Right lobe of liver (tissue), 6 donors: ENCODE data around the gene MAP4K3. TPM values are rescaled to one million over a fixed set of nuclear protein-coding genes. Genes with fewer than 3 reads are reported as not detected.
"Not testable (repeated sequence)": the region's sequence is repeated elsewhere in the genome, so short reads cannot be mapped to it uniquely, and the experiment has no call there.

Source experiments
- ATAC-seq, 4 donors: fragments of 200-7000 bp; cut with Tn5 transposase; one replicate each; pipeline ENCODE4 v1.9.1; 2020; ENCODE audit warnings: mild to moderate bottlenecking in 4 of 4, moderate library complexity in 4 of 4
- DNase-seq, 3 donors: peaks; one replicate each; pipeline ENCODE4 v3.0.0-alpha.2; 2020
- H3K27ac ChIP-seq, 3 donors: fragments of 200-600 bp; one replicate each; pipeline ENCODE4 v1.8.0; 2022
- H3K27me3 ChIP-seq, 2 donors: fragments of 200-600 bp; one replicate each; pipeline ENCODE4 v1.8.0; 2022
- H3K36me3 ChIP-seq, 4 donors: fragments of 200-600 bp; sonication (generic) in 1 of 4; one replicate each; pipeline versions ENCODE4 v1.5.1 to v1.8.0; 2017 to 2022; ENCODE audit warnings: control low read depth in 1 of 4
- H3K4me1 ChIP-seq, 4 donors: fragments of 200-600 bp; sonication (generic) in 1 of 4; one replicate each; pipeline versions ENCODE4 v1.5.1 to v1.8.0; 2017 to 2022; ENCODE audit warnings: control low read depth in 1 of 4
- H3K4me3 ChIP-seq, 3 donors: fragments of 200-600 bp; one replicate each; pipeline ENCODE4 v1.8.0; 2022
- H3K9me3 ChIP-seq, 4 donors: fragments of 200-600 bp; sonication (generic) in 1 of 4; one replicate each; pipeline versions ENCODE4 v1.5.1 to v1.8.0; 2017 to 2022; ENCODE audit warnings: control low read depth in 1 of 4
- POLR2A ChIP-seq: fragments of 450-650 bp; IDR thresholded peaks from one replicate; pipeline ENCODE4 v1.6.1; 2017; ENCODE audit warnings: antibody characterized with exemption, mild to moderate bottlenecking
- WGBS: methylation state at CpG from one replicate; pipeline ENCODE4 v1.1.6; 2018; ENCODE audit warnings: low coverage, low lambda C conversion rate; ENCODE audit not compliant: insufficient coverage; ENCODE audit errors: missing lambda C conversion rate; 5-methylcytosine and 5-hydroxymethylcytosine counted together
- intact Hi-C, 2 donors: fragments of 100-400 bp; cut with DNase I; formaldehyde crosslinking; loops; one replicate each; pipeline versions ENCODE4 v1.11.2 to v1.14.1; 2022
- total RNA-seq, 6 experiments: library from RNA; depleted of rRNA in 2 of 6; stranded (reverse); fragments of >200 nt in 2 of 6; fragmentation: NEBNext Ultra II Directional in 3 of 6; extraction: Animal tissue kit (Norgen Biotek cat#: 25700) in 3 of 6; gene quantifications; one replicate each; pipeline versions ENCODE4 v1.1.0 to v1.2.4, GENCODE V29; 2016 to 2023
- TF ChIP-seq, protein P1 (sequence below), 4 donors: fragments of 200-600 bp in 3 of 4; fragments of 450-650 bp in 1 of 4; IDR thresholded peaks; one replicate each; pipeline versions ENCODE4 v1.5.1 to v1.8.0; 2016 to 2022; ENCODE audit warnings: antibody characterized with exemption in 4 of 4, mild to moderate bottlenecking in 2 of 4
- donor health status: DM: no; HTN: yes; CAD: no.
- donor health status: DM: no; HTN: no; CAD: no.
- donor health status: DM: no; HTN: no; CAD: no.
- donor health status: DM: no; HTN: yes; CAD: no.
- donor health status: DM: no; HTN: yes; CAD: no.

Gene MAP4K3
- total RNA-seq, 6 experiments from 2014 or later, result 14.5 to 24.8 (median 17.1) TPM

DNA sequence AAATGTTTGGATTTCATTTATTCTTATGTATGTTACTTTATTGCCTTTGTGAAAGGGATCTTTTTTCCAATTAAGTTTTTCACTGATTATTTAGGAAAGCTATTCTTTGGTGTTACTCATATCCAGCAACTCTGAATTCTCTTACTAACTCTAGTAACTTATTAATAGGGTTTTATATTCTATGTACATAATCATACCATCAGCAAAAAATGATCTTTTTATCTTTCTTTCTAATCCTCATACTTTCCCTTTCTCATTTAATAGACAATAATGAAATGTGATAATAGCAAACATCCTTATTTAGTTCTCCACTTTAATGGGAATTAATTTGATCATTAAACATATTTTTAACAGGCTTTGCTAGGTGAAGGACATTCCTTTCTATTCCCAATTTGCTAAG is 181.0 kb downstream of the MAP4K3 start:
- H3K36me3 ChIP-seq, result peaks cover 0 to 38% (median 16%) of the 10 kb centered on the region in 4 donors
- DNase-seq (no peak), ATAC-seq (no peak)
- no peaks in the 10 kb centered on the region for H3K4me1 ChIP-seq
- H3K4me3 ChIP-seq, result no peak overlapping the region
- no peaks in the 10 kb centered on the region for H3K27me3 ChIP-seq
- intact Hi-C loops, result no loop called here
- H3K9me3 ChIP-seq, result peaks cover 0 to 6% (median 0%) of the 10 kb centered on the region in 4 donors
- H3K27ac ChIP-seq, result no peak overlapping the region
- TF ChIP-seq POLR2A, result no peak

DNA sequence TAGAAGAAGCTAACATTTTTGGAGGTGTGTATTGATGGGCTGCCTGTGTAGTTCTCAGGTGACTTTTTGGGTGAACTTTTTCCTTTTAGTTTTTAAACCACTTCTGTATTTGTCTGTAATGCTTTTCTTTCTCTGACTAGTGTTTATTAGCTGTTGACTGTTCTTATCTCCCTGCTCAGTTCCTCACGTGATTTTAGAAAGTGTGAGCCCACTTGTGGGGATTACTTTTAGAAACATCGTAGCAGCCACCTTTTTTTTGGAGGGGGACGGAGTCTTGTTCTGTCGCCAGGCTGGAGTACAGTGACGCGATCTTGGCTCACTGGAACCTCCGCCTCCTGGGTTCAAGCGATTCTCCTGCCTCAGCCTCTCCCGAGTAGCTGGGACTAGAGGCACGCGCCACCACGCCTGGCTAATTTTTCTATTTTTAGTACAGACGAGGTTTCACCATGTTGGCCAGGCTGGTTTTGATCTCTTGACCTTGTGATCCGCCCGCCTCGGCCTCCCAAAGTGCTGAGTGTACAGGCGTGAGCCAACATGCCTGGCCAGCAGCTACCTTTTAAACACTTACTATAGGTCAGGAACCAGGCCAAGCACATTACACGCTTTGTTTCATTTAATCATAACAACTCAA is 184.1 kb downstream of the MAP4K3 start:
- WGBS, result 71% methylated on average over 4 of the region's 18 CpGs
- intact Hi-C loops, result no loop called here
- TF ChIP-seq POLR2A, result no peak
- TF ChIP-seq, protein P1, sequence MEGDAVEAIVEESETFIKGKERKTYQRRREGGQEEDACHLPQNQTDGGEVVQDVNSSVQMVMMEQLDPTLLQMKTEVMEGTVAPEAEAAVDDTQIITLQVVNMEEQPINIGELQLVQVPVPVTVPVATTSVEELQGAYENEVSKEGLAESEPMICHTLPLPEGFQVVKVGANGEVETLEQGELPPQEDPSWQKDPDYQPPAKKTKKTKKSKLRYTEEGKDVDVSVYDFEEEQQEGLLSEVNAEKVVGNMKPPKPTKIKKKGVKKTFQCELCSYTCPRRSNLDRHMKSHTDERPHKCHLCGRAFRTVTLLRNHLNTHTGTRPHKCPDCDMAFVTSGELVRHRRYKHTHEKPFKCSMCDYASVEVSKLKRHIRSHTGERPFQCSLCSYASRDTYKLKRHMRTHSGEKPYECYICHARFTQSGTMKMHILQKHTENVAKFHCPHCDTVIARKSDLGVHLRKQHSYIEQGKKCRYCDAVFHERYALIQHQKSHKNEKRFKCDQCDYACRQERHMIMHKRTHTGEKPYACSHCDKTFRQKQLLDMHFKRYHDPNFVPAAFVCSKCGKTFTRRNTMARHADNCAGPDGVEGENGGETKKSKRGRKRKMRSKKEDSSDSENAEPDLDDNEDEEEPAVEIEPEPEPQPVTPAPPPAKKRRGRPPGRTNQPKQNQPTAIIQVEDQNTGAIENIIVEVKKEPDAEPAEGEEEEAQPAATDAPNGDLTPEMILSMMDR (IDR thresholded peaks at IDR 0.05), result no peak

DNA sequence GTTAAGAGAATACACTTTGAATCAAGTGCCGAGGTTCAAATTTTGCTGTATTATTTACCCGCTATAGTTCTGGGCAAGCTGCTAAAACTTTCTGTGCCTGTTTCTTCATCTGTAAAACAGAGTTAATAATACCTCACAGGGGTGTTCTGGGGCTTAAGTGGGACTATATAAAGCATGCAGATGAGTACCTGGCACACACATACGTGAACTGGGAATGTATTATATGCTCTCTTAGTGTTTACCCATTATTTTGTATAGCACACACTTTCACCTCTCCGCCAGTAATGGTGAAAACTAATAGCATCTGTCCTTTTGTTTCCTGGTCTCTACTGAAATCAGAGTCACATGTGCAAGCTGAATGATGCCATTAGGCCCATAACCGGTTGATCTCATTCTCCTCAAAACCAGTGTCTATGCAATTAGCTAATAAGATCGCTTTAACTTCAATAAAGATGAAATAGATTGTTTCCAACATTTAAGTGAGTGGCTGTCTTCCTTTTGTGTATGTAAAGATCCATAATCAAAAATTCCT is 189.5 kb downstream of the MAP4K3 start:
- no peak for ATAC-seq
- no peak for DNase-seq
- WGBS, result 73% methylated on average over 5 of the region's 6 CpGs
- no peaks in the 10 kb centered on the region for H3K27me3 ChIP-seq
- H3K36me3 ChIP-seq, result peaks cover 0 to 6% (median 2%) of the 10 kb centered on the region in 4 donors
- H3K27ac ChIP-seq, result no peak overlapping the region
- intact Hi-C loops, result no loop called here
- no peaks in the 10 kb centered on the region for H3K4me1 ChIP-seq
- TF ChIP-seq, protein P1 (IDR thresholded peaks at IDR 0.05), result no peak
- no peak for TF ChIP-seq POLR2A
- peaks cover 0 to 6% (median 0%) of the 10 kb centered on the region in 4 donors for H3K9me3 ChIP-seq
- H3K4me3 ChIP-seq, result no peak overlapping the region

More for the DNA sequence above, 184.1 kb downstream of the MAP4K3 start:
- peaks cover 0 to 6% (median 0%) of the 10 kb centered on the region in 4 donors for H3K9me3 ChIP-seq
- ATAC-seq (no peak), DNase-seq (no peak)
- no peak overlapping the region for H3K27ac ChIP-seq
- no peaks in the 10 kb centered on the region for H3K4me1 ChIP-seq
- no peak overlapping the region for H3K4me3 ChIP-seq
- H3K36me3 ChIP-seq, result peaks cover 0 to 23% (median 13%) of the 10 kb centered on the region in 4 donors
- H3K27me3 ChIP-seq, result no peaks in the 10 kb centered on the region

DNA sequence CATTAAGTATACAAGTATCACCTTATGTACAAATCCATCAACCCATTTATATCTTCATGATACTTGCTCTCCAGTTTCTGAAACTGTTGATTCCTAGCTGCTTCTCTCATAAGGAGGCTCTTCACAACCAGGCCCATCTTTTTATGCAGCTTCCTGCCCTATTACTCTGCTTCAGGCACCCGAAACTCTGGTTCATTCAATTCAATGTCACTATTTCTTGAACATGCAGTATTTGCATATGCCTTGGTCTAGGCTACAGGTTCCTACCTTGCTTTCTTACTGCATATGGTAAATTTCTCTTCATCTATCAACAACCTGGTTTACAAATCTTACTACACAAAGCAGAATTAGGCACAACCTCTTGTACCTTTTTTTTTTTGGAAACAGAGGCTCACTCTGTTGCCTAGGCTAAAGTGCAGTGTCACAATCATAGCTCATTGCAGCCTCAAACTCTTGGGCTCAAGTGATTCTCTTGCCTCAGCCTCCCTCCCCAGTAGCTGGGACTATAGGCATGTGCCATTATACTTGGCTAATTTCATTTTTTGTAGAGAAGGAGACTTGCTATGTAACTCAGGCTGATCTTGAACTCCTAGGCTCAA is 190.6 kb downstream of the MAP4K3 start:
- Histone ChIP-seq H3K4me3 (no peak overlapping the region), H3K9me3 (peaks cover 0 to 2% (median 0%) of the 10 kb centered on the region in 4 donors), H3K27ac (no peak overlapping the region), H3K4me1 (no peaks in the 10 kb centered on the region), H3K36me3 (peaks cover 0 to 6% (median 0%) of the 10 kb centered on the region in 4 donors), H3K27me3 (no peaks in the 10 kb centered on the region)
- TF ChIP-seq, protein P1 (IDR thresholded peaks at IDR 0.05), result no peak
- 85% methylated on average over 1 of the region's 1 CpG for WGBS
- no peak for ATAC-seq
- intact Hi-C loops, result no loop called here
- no peak for DNase-seq

DNA sequence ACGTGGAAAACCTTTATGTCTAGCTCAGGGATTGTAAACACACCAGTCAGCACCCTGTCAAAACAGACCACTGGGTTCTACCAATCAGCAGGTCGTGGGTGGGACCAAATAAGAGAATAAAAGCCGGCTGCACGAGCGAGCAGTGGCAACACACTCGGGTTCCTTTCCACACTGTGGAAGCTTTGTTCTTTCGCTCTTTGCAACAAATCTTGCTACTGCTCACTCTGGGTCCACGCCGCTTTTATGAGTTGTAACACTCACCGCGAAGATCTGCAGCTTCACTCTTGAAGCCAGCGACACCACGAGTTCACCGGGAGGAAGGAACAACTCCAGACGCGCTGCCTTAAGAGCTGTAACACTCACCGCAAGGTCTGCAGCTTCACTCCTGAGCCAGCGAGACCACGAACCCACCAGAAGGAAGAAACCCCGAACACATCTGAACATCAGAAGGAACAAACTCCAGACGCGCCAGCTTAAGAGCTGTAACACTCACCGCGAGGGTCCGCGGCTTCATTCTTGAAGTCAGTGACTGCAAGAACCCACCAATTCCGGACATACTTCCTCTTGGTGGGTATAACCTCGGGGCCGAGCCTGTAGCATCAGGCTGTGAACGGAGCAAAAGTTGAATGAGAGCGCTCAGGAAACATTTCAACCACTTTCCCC is 192.0 kb downstream of the MAP4K3 start:
- not testable (repeated sequence) for H3K4me3 ChIP-seq, DNase-seq

DNA sequence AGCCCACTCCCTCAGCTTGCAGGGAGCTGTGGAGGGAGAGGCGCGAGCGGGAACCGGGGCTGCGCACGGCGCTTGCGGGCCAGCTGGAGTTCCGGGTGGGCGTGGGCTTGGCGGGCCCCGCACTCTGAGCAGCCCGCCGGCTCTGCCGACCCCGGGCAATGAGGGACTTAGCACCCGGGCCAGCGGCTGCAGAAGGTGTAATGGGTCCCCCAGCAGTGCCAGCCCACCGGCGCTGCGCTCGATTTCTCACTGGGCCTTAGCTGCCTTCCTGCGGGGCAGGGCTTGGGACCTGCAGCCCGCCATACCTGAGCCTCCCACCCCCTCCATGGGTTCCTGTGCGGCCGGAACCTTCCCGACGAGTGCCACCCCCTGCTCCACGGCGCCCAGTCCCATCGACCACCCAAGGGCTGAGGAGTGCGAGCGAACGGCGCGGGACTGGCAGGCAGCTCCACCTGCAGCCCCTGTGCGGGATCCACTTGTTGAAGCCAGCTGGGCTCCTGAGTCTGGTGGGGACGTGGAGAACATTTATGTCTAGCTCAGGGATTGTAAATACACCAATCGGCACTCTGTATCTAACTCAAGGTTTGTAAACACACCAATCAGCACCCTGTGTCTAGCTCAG is 192.7 kb downstream of the MAP4K3 start:
- H3K4me3 ChIP-seq, H3K4me1 ChIP-seq, H3K27me3 ChIP-seq, intact Hi-C loops, H3K27ac ChIP-seq, H3K36me3 ChIP-seq, H3K9me3 ChIP-seq, DNase-seq, ATAC-seq: not testable (repeated sequence)
- WGBS, result 100% methylated on average over 2 of the region's 39 CpGs

More for the DNA sequence above, 192.0 kb downstream of the MAP4K3 start:
- ATAC-seq, H3K27ac ChIP-seq, H3K9me3 ChIP-seq, H3K36me3 ChIP-seq, H3K27me3 ChIP-seq, H3K4me1 ChIP-seq, intact Hi-C loops: not testable (repeated sequence)
- 65% methylated on average over 22 of the region's 31 CpGs for WGBS
